ENCODE results near the gene DNAJB6. TPM values are rescaled to one million over a fixed set of nuclear protein-coding genes. Genes with fewer than 3 reads are reported as not detected.

The DNAJB6 gene
- total and polyA plus RNA-seq, 2 donors (not counting 3 experiments of a cell fraction or from before 2014, with no cell fraction given), result 69.6 to 135 TPM

DNA sequence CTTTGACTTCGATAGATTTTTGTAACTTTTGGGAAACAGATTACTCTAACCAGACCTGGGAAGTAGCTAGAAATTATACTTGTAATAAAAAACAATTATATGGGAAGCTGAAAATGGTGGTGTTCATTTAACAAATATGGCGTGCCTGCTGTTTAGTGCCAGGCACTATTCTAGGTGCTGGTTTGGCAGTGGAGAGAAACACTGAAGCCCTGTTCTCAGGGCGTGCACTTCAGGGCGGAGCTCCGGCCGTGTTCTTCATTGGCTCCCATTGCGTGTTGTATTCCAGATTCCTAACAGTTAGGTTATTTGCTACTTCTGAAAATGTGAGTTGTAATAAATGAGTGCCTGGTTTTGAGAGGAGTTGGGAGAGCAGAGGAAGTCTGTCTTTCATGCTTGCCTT lies 38.6 kb downstream of the DNAJB6 start:
- no peak for DNase-seq (ENCODE audit: low read depth, low spot score)
- no TSS peak for BruUV-seq (replicated peaks)
- Histone ChIP-seq H3K4me2 (ENCODE audit: insufficient read depth, low read length) (no peak overlapping the region), H3K27me3 (ENCODE audit: control insufficient read depth in 2 of 2, insufficient read depth in 2 of 2, low read length in 2 of 2) (no peaks in the 10 kb centered on the region), H3K9me1 (replicated peaks; ENCODE audit: control insufficient read depth, extremely low read depth, insufficient read depth, low read length) (no peaks in the 10 kb centered on the region), H3K9ac (replicated peaks; ENCODE audit: extremely low read depth, insufficient read depth, low read length) (no peak overlapping the region), H3K9me3 (replicated peaks; ENCODE audit: control insufficient read depth, insufficient read depth, low read length) (no peaks in the 10 kb centered on the region), H3K79me2 (ENCODE audit: control insufficient read depth, insufficient read depth, low read length) (peaks cover 88% of the 10 kb centered on the region), H3K27ac (ENCODE audit: insufficient read depth, low read depth, low read length) (no peak overlapping the region), H3K4me1 (ENCODE audit: control insufficient read depth, extremely low read depth, insufficient read depth, low read length) (peaks cover 5% of the 10 kb centered on the region), H3K36me3 (ENCODE audit: control insufficient read depth in 2 of 2, extremely low read depth in 1 of 2, insufficient read depth in 2 of 2, low read length in 2 of 2) (peaks cover 12 to 20% of the 10 kb centered on the region in 2 experiments), H2AFZ (ENCODE audit: low read depth, low read length) (no peak overlapping the region), H4K20me1 (replicated peaks; ENCODE audit: control insufficient read depth, extremely low read depth, insufficient read depth, low read length) (peaks cover 9% of the 10 kb centered on the region), H3K4me3 (replicated peaks in 1 of 3; ENCODE audit: insufficient read depth in 1 of 3, low read depth in 1 of 3, low read length in 3 of 3) (no peak overlapping the region)
- ChIA-PET POLR2A (no interaction called here), CTCF (interaction anchor here (2.6 kb wide), 1 partner anchor 12 kb away, joined by 14 read pairs; no protein-coding TSS in a partner anchor)
- intact Hi-C loops (cut with micrococcal nuclease), result no loop called here
- TF ChIP-seq, protein P1, sequence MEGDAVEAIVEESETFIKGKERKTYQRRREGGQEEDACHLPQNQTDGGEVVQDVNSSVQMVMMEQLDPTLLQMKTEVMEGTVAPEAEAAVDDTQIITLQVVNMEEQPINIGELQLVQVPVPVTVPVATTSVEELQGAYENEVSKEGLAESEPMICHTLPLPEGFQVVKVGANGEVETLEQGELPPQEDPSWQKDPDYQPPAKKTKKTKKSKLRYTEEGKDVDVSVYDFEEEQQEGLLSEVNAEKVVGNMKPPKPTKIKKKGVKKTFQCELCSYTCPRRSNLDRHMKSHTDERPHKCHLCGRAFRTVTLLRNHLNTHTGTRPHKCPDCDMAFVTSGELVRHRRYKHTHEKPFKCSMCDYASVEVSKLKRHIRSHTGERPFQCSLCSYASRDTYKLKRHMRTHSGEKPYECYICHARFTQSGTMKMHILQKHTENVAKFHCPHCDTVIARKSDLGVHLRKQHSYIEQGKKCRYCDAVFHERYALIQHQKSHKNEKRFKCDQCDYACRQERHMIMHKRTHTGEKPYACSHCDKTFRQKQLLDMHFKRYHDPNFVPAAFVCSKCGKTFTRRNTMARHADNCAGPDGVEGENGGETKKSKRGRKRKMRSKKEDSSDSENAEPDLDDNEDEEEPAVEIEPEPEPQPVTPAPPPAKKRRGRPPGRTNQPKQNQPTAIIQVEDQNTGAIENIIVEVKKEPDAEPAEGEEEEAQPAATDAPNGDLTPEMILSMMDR (IDR thresholded peaks at IDR 0.05; ENCODE audit: extremely low read depth in 1 of 2, insufficient read depth in 1 of 2, low read depth in 1 of 2, low read length in 2 of 2), result no peak
- FAIRE-seq, result no peak
- dilution Hi-C loops (cut with MboI; ENCODE audit: extremely low pct_ligation_motif_present, low sequenced_read_pairs), result no loop called here

DNA sequence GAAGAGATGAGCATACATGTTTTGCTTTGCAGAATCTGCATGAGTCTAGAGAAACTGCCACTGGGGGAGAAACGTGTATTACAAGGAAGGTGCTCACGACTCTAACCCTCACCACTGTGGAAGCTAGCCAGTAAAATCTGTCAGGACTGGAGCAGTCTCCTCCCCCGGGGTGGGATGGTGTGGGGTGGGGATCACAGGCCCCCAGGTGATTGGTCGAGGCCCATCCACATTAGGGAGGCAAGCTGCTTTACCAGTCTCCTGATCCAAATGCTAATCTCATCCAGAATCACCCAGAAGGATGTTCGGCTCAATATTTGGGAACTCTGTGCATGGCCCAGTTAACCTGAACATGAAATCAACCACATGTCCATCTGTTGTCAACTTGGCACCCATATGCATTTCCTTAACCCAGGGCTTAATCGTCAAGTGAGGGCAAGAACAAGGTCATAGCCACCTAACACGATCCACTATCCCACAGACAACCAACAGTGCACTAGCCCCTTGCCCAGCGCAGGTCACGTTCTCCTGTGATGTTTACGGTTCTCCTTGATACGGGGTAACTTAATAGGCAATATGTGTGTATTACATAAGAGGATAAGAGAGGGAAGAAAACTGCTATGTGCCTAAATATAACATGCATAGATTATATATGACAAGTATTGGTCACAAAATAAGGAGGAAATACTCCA lies 40.8 kb downstream of the DNAJB6 start:
- no TSS peak for BruUV-seq (replicated peaks)
- POLR2A ChIA-PET, result no interaction called here
- Histone ChIP-seq H3K9me1 (replicated peaks; ENCODE audit: control insufficient read depth, extremely low read depth, insufficient read depth, low read length) (no peaks in the 10 kb centered on the region), H3K27ac (ENCODE audit: insufficient read depth, low read depth, low read length) (no peak overlapping the region), H3K27me3 (ENCODE audit: control insufficient read depth in 2 of 2, insufficient read depth in 2 of 2, low read length in 2 of 2) (no peaks in the 10 kb centered on the region), H3K4me1 (ENCODE audit: control insufficient read depth, extremely low read depth, insufficient read depth, low read length) (peaks cover 3% of the 10 kb centered on the region), H3K4me2 (ENCODE audit: insufficient read depth, low read length) (no peak overlapping the region), H3K9ac (replicated peaks; ENCODE audit: extremely low read depth, insufficient read depth, low read length) (no peak overlapping the region), H3K9me3 (replicated peaks; ENCODE audit: control insufficient read depth, insufficient read depth, low read length) (no peaks in the 10 kb centered on the region), H3K79me2 (ENCODE audit: control insufficient read depth, insufficient read depth, low read length) (peaks cover 89% of the 10 kb centered on the region), H4K20me1 (replicated peaks; ENCODE audit: control insufficient read depth, extremely low read depth, insufficient read depth, low read length) (peaks cover 7% of the 10 kb centered on the region), H2AFZ (ENCODE audit: low read depth, low read length) (no peak overlapping the region), H3K4me3 (replicated peaks in 1 of 3; ENCODE audit: insufficient read depth in 1 of 3, low read depth in 1 of 3, low read length in 3 of 3) (no peak overlapping the region), H3K36me3 (ENCODE audit: control insufficient read depth in 2 of 2, extremely low read depth in 1 of 2, insufficient read depth in 2 of 2, low read length in 2 of 2) (peaks cover 6% of the 10 kb centered on the region in 2 experiments)
- CTCF ChIA-PET, result interaction anchor here (1.2 to 2.6 kb wide), 3 partner anchors 9 to 13 kb away, joined by 3 to 14 read pairs (median 7); no protein-coding TSS in a partner anchor
- dilution Hi-C loops (cut with MboI; ENCODE audit: extremely low pct_ligation_motif_present, low sequenced_read_pairs), result no loop called here
- intact Hi-C loops (cut with micrococcal nuclease), result no loop called here
- TF ChIP-seq MYC (IDR thresholded peaks at IDR 0.05; ENCODE audit: low read depth, low read length), result no peak
- FAIRE-seq (no peak), DNase-seq (ENCODE audit: low read depth, low spot score) (no peak)
